ENCODE data around the gene SEC24D. TPM values are rescaled to one million over a fixed set of nuclear protein-coding genes. Genes with fewer than 3 reads are reported as not detected.

Gene SEC24D
- total RNA-seq, 1 experiment from 2014 or later: 61.5 TPM

DNA sequence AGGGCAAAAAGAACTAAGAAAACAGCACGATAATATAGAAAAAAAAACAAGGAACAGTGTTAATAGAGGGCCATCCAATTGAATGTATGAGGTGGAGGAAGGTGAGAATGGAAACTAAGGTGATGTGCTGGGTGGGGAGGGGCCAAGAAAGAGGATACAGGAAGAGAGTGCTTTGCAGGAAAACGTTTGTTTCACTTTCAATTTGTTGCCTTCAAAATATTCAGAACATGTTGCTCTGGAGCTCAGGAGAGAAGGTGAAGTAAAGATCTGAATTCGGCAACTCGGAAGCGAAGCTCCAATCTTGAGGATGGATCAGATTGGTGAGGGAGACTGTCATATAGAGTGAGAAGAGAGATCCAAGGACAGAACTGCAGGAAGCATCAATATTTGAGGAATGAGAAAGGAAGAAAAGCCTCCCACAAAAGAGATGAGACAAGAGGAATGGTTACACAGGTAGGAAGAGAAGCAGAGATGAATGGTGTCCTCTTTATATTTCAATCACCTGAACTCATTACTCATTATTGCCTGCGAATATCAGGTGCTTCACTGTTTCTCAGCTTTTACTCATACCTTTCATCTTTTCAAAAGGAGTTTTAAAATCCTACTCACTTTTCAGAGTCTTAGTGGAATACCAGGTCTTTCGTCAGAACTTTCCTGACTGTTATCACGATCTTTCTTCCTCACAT, 14.7 kb upstream of the SEC24D start:
- H3K56ac ChIP-seq (ENCODE audit: insufficient read length, low read depth, low read length): no peak overlapping the region
- peak overlapping the region; percentile 98 for H3K27ac ChIP-seq (ENCODE audit: insufficient read length, low read depth, low read length)
- H3K4me2 ChIP-seq (ENCODE audit: insufficient read depth, insufficient read length, low read length): peak overlapping the region; percentile 98
- no peaks in the 10 kb centered on the region for H3K79me1 ChIP-seq (ENCODE audit: insufficient read depth, low read depth, low read length, poor library complexity, severe bottlenecking)
- DNase-seq: peak; percentile 52
- H4K5ac ChIP-seq (ENCODE audit: insufficient read length, low read depth, low read length): no peak overlapping the region
- peaks cover 9% of the 10 kb centered on the region; the same call in 1 of the 2 replicates for H3K4me1 ChIP-seq (ENCODE audit: insufficient read depth, low read length)
- no peak overlapping the region for H2AFZ ChIP-seq (ENCODE audit: low read length)
- H2BK5ac ChIP-seq (ENCODE audit: insufficient read length, low read length): peak overlapping the region; percentile 57
- peak overlapping the region; percentile 61 for H3K18ac ChIP-seq (ENCODE audit: insufficient read length, low read depth, low read length)
- no peak overlapping the region for H2BK15ac ChIP-seq (ENCODE audit: low read depth, low read length)
- H2BK120ac ChIP-seq (ENCODE audit: low read depth, low read length, poor library complexity, severe bottlenecking): peak overlapping the region; percentile 57
- no peak overlapping the region for H4K91ac ChIP-seq (ENCODE audit: insufficient read length, low read depth, low read length)
- H4K20me1 ChIP-seq (ENCODE audit: control insufficient read depth, insufficient read depth, insufficient read length): no peaks in the 10 kb centered on the region
- H3K9ac ChIP-seq (ENCODE audit: extremely low read depth, insufficient read length, low read length): peak overlapping the region; percentile 67
- H4K8ac ChIP-seq (replicated peaks; ENCODE audit: insufficient read length, low read depth, low read length): no peak overlapping the region
- H3K79me2 ChIP-seq (ENCODE audit: insufficient read depth, low read length): no peaks in the 10 kb centered on the region; the same call in 1 of the 2 replicates
- no peak overlapping the region for H2BK20ac ChIP-seq (ENCODE audit: low read depth, low read length, poor library complexity, severe bottlenecking)
- H2AK5ac ChIP-seq (ENCODE audit: insufficient read length, low read length): no peak overlapping the region
- H3K23ac ChIP-seq (ENCODE audit: insufficient read length, low read depth, low read length): no peak overlapping the region
- Mint-ChIP-seq H3K4me1 (peaks cover 55 to 57% of the 10 kb centered on the region in 2 experiments), H3K27me3 (ENCODE audit: low read depth) (no peaks in the 10 kb centered on the region), H3K36me3 (ENCODE audit: insufficient read depth in 1 of 3, low read depth in 3 of 3) (no peaks in the 10 kb centered on the region), H3K27ac (peak overlapping the region; percentile 93 to 98 (median 98)), H3K9me3 (no peaks in the 10 kb centered on the region), H3K4me3 (peak overlapping the region; percentile 77 to 89)
- no peak overlapping the region for H3K4ac ChIP-seq (ENCODE audit: low read depth, low read length)
- peaks cover 3% of the 10 kb centered on the region for H3K23me2 ChIP-seq (ENCODE audit: insufficient read length, low read depth, low read length, poor library complexity, severe bottlenecking)
- peak overlapping the region; percentile 25 for H3T11ph ChIP-seq (ENCODE audit: low read length)
- no peaks in the 10 kb centered on the region for H3K9me3 ChIP-seq (ENCODE audit: control insufficient read depth, low read depth, low read length)
- no peaks in the 10 kb centered on the region for H3K27me3 ChIP-seq (ENCODE audit: insufficient read depth, low read length)
- no CpG with 5 or more reads among the region's 8 CpGs for WGBS (ENCODE audit: extremely low coverage, insufficient read length, low lambda C conversion rate)
- H2BK12ac ChIP-seq (ENCODE audit: insufficient read length, low read depth, low read length): no peak overlapping the region
- TF ChIP-seq, protein P1, sequence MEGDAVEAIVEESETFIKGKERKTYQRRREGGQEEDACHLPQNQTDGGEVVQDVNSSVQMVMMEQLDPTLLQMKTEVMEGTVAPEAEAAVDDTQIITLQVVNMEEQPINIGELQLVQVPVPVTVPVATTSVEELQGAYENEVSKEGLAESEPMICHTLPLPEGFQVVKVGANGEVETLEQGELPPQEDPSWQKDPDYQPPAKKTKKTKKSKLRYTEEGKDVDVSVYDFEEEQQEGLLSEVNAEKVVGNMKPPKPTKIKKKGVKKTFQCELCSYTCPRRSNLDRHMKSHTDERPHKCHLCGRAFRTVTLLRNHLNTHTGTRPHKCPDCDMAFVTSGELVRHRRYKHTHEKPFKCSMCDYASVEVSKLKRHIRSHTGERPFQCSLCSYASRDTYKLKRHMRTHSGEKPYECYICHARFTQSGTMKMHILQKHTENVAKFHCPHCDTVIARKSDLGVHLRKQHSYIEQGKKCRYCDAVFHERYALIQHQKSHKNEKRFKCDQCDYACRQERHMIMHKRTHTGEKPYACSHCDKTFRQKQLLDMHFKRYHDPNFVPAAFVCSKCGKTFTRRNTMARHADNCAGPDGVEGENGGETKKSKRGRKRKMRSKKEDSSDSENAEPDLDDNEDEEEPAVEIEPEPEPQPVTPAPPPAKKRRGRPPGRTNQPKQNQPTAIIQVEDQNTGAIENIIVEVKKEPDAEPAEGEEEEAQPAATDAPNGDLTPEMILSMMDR (conservative IDR thresholded peaks at IDR 0.05): no peak
- no peak overlapping the region for H3K14ac ChIP-seq (ENCODE audit: insufficient read depth, low read length)
